H1 (cell line): ENCODE data around the gene CD47.

Source experiments
- KDM1A ChIP-seq: fragments of 200-600, 300-600 bp; sonication (generic); IDR thresholded peaks from 2 replicates; pipeline ENCODE4 v1.7.1; 2016; ENCODE audit warnings: mild to moderate bottlenecking, low read length, borderline replicate concordance
- POLR2A ChIP-seq, 2 experiments: IDR thresholded peaks; 1 replicate in 1 of 2; 2 replicates in 1 of 2; pipeline ENCODE4 v1.6.1; 2011; ENCODE audit warnings: low read depth in 2 of 2, low read length in 2 of 2, mild to moderate bottlenecking in 2 of 2; ENCODE audit errors: control extremely low read depth in 1 of 2
- SP4 ChIP-seq: IDR thresholded peaks from 2 replicates; pipeline ENCODE4 v1.6.1; 2012; ENCODE audit warnings: low read length, inconsistent platforms
- SRF ChIP-seq: IDR thresholded peaks from 2 replicates; pipeline ENCODE4 v1.6.1; 2011; ENCODE audit warnings: mild to moderate bottlenecking, low read depth, low read length, moderate library complexity
- USF2 ChIP-seq: IDR thresholded peaks from 2 replicates; pipeline ENCODE4 v1.6.1; 2011; ENCODE audit warnings: low read length, improper control_type of control experiment
- TF ChIP-seq, protein P1 (sequence below), 3 experiments: IDR thresholded peaks; 1 replicate in 2 of 3; 2 replicates in 1 of 3; pipeline versions ENCODE4 v1.5.1 to v1.6.1; 2011; ENCODE audit warnings: low read length in 3 of 3, mild to moderate bottlenecking in 3 of 3, inconsistent platforms in 2 of 3, low read depth in 1 of 3, moderate library complexity in 1 of 3; ENCODE audit not compliant: insufficient read depth in 1 of 3; ENCODE audit errors: control extremely low read depth in 1 of 3

GRCh38 chr3:108025177-108025576 lies 65.7 kb downstream of the CD47 start:
- TF ChIP-seq USF2: no peak
- no peak for TF ChIP-seq SP4
- TF ChIP-seq KDM1A: no peak
- TF ChIP-seq, protein P1, sequence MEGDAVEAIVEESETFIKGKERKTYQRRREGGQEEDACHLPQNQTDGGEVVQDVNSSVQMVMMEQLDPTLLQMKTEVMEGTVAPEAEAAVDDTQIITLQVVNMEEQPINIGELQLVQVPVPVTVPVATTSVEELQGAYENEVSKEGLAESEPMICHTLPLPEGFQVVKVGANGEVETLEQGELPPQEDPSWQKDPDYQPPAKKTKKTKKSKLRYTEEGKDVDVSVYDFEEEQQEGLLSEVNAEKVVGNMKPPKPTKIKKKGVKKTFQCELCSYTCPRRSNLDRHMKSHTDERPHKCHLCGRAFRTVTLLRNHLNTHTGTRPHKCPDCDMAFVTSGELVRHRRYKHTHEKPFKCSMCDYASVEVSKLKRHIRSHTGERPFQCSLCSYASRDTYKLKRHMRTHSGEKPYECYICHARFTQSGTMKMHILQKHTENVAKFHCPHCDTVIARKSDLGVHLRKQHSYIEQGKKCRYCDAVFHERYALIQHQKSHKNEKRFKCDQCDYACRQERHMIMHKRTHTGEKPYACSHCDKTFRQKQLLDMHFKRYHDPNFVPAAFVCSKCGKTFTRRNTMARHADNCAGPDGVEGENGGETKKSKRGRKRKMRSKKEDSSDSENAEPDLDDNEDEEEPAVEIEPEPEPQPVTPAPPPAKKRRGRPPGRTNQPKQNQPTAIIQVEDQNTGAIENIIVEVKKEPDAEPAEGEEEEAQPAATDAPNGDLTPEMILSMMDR (IDR thresholded peaks at IDR 0.05; ENCODE audit: control extremely low read depth in 1 of 3, insufficient read depth in 1 of 3, low read depth in 1 of 3, low read length in 3 of 3): no peak
- no peak for TF ChIP-seq POLR2A (IDR thresholded peaks at IDR 0.05; ENCODE audit: control extremely low read depth in 1 of 2, low read depth in 2 of 2, low read length in 2 of 2)
- TF ChIP-seq SRF: no peak
